Spleen (tissue), 11 donors: ENCODE results near the gene SDCBP2. TPM values are rescaled to one million over a fixed set of nuclear protein-coding genes. Genes with fewer than 3 reads are reported as not detected.

Experiments used
- DNase-seq: peaks from one replicate; pipeline ENCODE4 v3.0.0-alpha.2; 2020
- H3K27ac ChIP-seq, 8 donors: fragments of 200-600 bp; sonication (generic) in 7 of 8; 1 replicate in 4 of 8; 2 replicates in 4 of 8; pipeline versions ENCODE4 v1.5.0 to v1.8.0; 2016 to 2021; ENCODE audit warnings: inconsistent platforms in 4 of 8, mild to moderate bottlenecking in 4 of 8, moderate library complexity in 1 of 8
- H3K27me3 ChIP-seq, 7 donors: fragments of 200-600 bp; sonication (generic) in 6 of 7; replicated peaks in 1 of 7; 1 replicate in 4 of 7; 2 replicates in 3 of 7; pipeline versions ENCODE4 v1.5.0 to v1.8.0; 2016 to 2021; ENCODE audit warnings: inconsistent platforms in 3 of 7, mild to moderate bottlenecking in 1 of 7
- H3K36me3 ChIP-seq, 6 donors: fragments of 200-600 bp; sonication (generic) in 5 of 6; 1 replicate in 4 of 6; 2 replicates in 2 of 6; pipeline versions ENCODE4 v1.5.0 to v1.8.0; 2016 to 2021; ENCODE audit warnings: inconsistent platforms in 2 of 6
- H3K4me1 ChIP-seq, 6 donors: fragments of 200-600 bp; sonication (generic) in 5 of 6; 1 replicate in 3 of 6; 2 replicates in 3 of 6; pipeline versions ENCODE4 v1.5.0 to v1.8.0; 2016 to 2021; ENCODE audit warnings: inconsistent platforms in 3 of 6
- H3K4me3 ChIP-seq, 8 donors: fragments of 200-600 bp; sonication (generic) in 7 of 8; 1 replicate in 4 of 8; 2 replicates in 4 of 8; pipeline versions ENCODE4 v1.5.0 to v1.8.0; 2016 to 2021; ENCODE audit warnings: inconsistent platforms in 4 of 8, mild to moderate bottlenecking in 4 of 8, moderate library complexity in 2 of 8
- H3K9me3 ChIP-seq, 8 donors: fragments of 200-600 bp; sonication (generic) in 7 of 8; 1 replicate in 4 of 8; 2 replicates in 4 of 8; pipeline versions ENCODE4 v1.5.0 to v1.8.0; 2016 to 2021; ENCODE audit warnings: inconsistent platforms in 4 of 8
- POLR2A ChIP-seq, 3 donors: fragments of 450-650 bp; IDR thresholded peaks; one replicate each; pipeline ENCODE4 v1.5.1; 2017; ENCODE audit warnings: antibody characterized with exemption in 3 of 3, mild to moderate bottlenecking in 1 of 3
- POLR2AphosphoS5 ChIP-seq, 3 donors: sonication (generic); formaldehyde crosslinking; IDR thresholded peaks; one replicate each; pipeline ENCODE4 v1.5.1; 2017; ENCODE audit warnings: antibody characterized with exemption in 3 of 3
- WGBS, 5 donors: extraction: QIAGEN DNeasy Blood & Tissue Kit in 3 of 5; methylation state at CpG; one replicate each; pipeline versions ENCODE4 v1.1.5 to v1.1.7; 2013 to 2018; 5-methylcytosine and 5-hydroxymethylcytosine counted together
- intact Hi-C: fragments of 100-400 bp; cut with DNase I; formaldehyde crosslinking; loops from one replicate; pipeline ENCODE4 v1.15.0; 2023; ENCODE audit warnings: low total_unique reads
- polyA plus RNA-seq, 3 donors: library from polyadenylated mRNA; stranded (reverse); fragments of 200-250 nt; gene quantifications; one replicate each; pipeline ENCODE4 v1.2.1, GENCODE V29; 2013
- total RNA-seq, 7 donors: library from RNA; depleted of rRNA in 3 of 7; stranded (reverse); fragments of >200 nt in 3 of 7; fragmentation: NEBNext Ultra II Directional in 4 of 7; extraction: Animal tissue kit (Norgen Biotek cat#: 25700) in 4 of 7; gene quantifications; one replicate each; pipeline versions ENCODE4 v1.1.0 to v1.2.1, GENCODE V29; 2016 to 2021
- TF ChIP-seq, protein P1 (sequence below), 11 experiments: fragments of 200-600 bp in 7 of 11; fragments of 450-650 bp in 4 of 11; sonication (generic) in 4 of 11; IDR thresholded peaks in 8 of 11; conservative IDR thresholded peaks in 3 of 11; 1 replicate in 7 of 11; 2 replicates in 4 of 11; pipeline versions ENCODE4 v1.4.0 to v1.8.0; 2016 to 2021; ENCODE audit warnings: antibody characterized with exemption in 11 of 11, inconsistent platforms in 4 of 11, mild to moderate bottlenecking in 1 of 11
- donor health status: healthy with polysubstance abuse.
- donor health status: DM: no; HTN: no; CAD: no; lungs with moderate emphysema.
- donor health status: DM: no; HTN: no; CAD: no.
- donor health status: Bipolar disorder and iron deficiency.
- donor health status: healthy.
- donor health status: DM: no; HTN: no; CAD: no.
- donor health status: DM: yes; HTN: yes; CAD: no.

SDCBP2 gene
- total and polyA plus RNA-seq, 10 donors: 2.0 to 7.1 (median 3.3) TPM

DNA sequence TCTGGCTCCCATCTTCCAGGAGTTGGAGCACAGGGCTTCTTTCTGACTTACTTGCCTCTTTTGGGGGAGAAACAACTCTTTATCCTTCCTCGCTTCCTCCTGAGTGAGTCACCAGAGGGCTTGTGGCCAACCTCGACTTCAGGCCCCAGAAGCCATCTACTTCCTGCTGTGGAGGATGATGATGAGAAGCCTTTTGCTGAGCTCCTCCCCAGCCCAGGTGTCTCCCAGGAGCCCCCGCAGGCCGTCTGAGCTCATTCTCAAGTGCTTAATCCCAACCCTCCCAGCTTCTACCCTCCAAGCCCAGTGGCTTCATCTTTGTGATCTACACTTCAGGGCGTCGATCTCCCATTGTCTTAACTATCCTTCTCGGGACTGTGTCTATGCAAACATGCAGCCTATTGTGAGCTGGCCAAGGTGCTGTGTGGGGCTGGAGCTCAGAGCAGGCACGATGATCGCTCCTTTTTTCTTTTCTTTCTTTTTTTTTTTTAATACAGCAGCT lies 27.9 kb downstream of the SDCBP2 start:
- Histone ChIP-seq H3K27ac (no peak overlapping the region), H3K36me3 (peaks cover 0 to 16% (median 0%) of the 10 kb centered on the region in 6 donors), H3K4me1 (no peaks in the 10 kb centered on the region), H3K4me3 (no peak overlapping the region), H3K27me3 (no peaks in the 10 kb centered on the region), H3K9me3 (no peaks in the 10 kb centered on the region)
- TF ChIP-seq, protein P1, sequence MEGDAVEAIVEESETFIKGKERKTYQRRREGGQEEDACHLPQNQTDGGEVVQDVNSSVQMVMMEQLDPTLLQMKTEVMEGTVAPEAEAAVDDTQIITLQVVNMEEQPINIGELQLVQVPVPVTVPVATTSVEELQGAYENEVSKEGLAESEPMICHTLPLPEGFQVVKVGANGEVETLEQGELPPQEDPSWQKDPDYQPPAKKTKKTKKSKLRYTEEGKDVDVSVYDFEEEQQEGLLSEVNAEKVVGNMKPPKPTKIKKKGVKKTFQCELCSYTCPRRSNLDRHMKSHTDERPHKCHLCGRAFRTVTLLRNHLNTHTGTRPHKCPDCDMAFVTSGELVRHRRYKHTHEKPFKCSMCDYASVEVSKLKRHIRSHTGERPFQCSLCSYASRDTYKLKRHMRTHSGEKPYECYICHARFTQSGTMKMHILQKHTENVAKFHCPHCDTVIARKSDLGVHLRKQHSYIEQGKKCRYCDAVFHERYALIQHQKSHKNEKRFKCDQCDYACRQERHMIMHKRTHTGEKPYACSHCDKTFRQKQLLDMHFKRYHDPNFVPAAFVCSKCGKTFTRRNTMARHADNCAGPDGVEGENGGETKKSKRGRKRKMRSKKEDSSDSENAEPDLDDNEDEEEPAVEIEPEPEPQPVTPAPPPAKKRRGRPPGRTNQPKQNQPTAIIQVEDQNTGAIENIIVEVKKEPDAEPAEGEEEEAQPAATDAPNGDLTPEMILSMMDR (IDR thresholded peaks at IDR 0.05 in 8 of 11, conservative IDR thresholded peaks at IDR 0.05 in 3 of 11): no peak
- TF ChIP-seq POLR2AphosphoS5 (IDR thresholded peaks at IDR 0.05) (no peak), POLR2A (IDR thresholded peaks at IDR 0.05) (no peak)
- 60 to 66% (median 62%) methylated on average over 9 of the region's 9 CpGs for WGBS, 5 donors
- intact Hi-C loops: no loop called here
- peak; percentile 34 for DNase-seq

DNA sequence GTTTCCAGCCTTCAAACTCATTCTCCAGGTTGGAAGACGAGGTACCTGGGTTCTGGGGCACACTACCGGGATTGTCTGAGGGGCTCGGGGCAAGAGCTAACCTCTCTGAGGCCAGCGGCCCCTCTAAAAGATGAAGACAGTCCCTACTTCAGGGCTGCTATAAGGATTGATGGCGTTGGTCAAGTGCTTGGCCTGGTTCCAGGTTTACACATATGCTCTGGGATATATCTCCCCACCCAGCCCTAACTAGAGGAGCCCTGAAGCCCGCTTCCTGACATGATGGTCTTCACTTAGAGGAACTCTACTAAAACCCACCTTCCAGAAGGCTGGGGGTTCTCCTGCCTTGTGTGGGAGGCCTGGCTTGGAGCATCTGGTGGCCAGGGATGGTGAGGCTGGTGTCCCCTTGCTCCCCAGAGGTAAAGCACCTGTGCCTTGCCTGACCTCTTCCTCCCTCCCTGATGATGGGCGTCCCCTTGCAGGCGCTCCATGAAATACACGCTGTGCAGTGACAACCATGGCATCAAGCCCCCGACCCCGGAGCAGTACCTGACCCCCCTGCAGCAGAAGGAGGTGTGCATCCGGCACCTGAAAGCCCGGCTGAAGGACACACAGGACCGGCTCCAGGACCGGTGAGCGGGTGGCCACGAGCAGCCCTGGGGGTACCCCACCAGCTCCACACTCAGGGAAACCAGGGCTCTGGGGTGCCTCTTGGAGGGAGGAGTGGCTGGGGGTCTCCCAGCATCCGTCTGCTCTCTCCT lies 28.7 kb downstream of the SDCBP2 start:
- Histone ChIP-seq H3K27ac (no peak overlapping the region), H3K27me3 (no peaks in the 10 kb centered on the region), H3K9me3 (no peaks in the 10 kb centered on the region), H3K4me1 (no peaks in the 10 kb centered on the region), H3K36me3 (peaks cover 0 to 8% (median 0%) of the 10 kb centered on the region in 6 donors), H3K4me3 (no peak overlapping the region)
- DNase-seq: peak; percentile 48
- intact Hi-C loops: no loop called here
- 89 to 93% (median 91%) methylated on average over 15 to 18 of the region's 18 CpGs for whole genome bisulfite sequencing, 5 donors
- TF ChIP-seq POLR2AphosphoS5 (IDR thresholded peaks at IDR 0.05) (no peak), POLR2A (IDR thresholded peaks at IDR 0.05) (no peak)
- TF ChIP-seq, protein P1 (IDR thresholded peaks at IDR 0.05 in 8 of 11, conservative IDR thresholded peaks at IDR 0.05 in 3 of 11): no peak

DNA sequence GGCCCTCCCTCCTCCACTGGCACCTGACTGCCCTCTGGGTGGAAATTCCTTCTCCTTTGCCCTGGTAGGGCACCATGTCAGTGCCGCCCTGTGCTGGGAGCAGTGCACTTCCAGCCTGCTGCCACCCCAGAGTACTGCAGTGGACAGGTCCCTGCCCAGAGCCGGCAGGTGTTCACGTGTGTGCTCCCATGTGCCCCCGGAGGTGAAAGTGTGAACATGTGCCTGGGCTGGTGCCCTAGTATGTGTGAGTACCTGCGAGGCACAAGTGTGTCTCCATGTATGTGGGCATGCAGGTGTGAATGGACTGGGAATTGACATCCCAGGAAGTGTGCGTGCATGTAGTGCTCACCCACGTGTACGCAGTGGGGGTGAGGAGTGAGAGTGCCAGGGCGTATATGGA lies 29.4 kb downstream of the SDCBP2 start:
- H3K4me3 ChIP-seq: no peak overlapping the region
- DNase-seq: peak; percentile 36
- no peaks in the 10 kb centered on the region for H3K27me3 ChIP-seq
- intact Hi-C loops: no loop called here
- H3K4me1 ChIP-seq: no peaks in the 10 kb centered on the region
- no peaks in the 10 kb centered on the region for H3K9me3 ChIP-seq
- peaks cover 0 to under 1% (median 0%) of the 10 kb centered on the region in 6 donors for H3K36me3 ChIP-seq
- H3K27ac ChIP-seq: no peak overlapping the region
- 86 to 100% (median 89%) methylated on average over 3 to 9 of the region's 9 CpGs for WGBS, 5 donors
- TF ChIP-seq, protein P1 (IDR thresholded peaks at IDR 0.05 in 8 of 11, conservative IDR thresholded peaks at IDR 0.05 in 3 of 11): peak in 1 of 11 experiments; percentile 15
- TF ChIP-seq POLR2AphosphoS5 (IDR thresholded peaks at IDR 0.05) (no peak), POLR2A (IDR thresholded peaks at IDR 0.05) (no peak)

DNA sequence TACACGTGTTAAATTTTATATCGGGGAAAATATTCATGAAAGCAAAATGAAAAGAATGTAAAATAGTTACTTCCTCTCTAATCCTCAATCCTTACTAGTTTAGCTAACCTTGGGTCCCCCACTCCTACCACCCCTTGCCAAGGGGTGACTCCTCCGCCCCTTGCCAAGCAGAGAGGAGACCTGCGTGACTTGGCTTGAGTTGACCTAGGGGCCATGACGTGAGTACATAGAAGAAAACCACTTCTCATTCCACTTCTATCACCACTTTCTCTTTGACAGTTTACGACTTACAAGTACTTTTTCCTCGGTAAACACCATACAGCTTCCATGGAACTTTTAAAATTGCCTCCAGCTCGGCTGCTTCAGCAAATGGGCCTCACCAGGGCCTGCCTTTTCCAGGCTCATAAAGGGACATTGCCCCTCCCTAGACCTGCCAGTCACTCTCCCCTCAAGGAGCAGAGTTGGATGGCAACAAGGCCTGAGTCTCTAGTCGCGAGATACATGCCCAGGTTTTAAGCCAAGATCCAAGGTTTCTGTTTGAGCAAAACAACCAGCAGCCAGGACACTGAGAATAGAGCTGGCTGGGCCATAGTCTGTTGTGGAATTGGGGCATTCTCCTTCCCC lies 29.9 kb downstream of the SDCBP2 start:
- Histone ChIP-seq H3K36me3 (no peaks in the 10 kb centered on the region), H3K27ac (no peak overlapping the region), H3K27me3 (no peaks in the 10 kb centered on the region), H3K9me3 (no peaks in the 10 kb centered on the region), H3K4me3 (no peak overlapping the region), H3K4me1 (no peaks in the 10 kb centered on the region)
- DNase-seq: no peak
- TF ChIP-seq, protein P1 (IDR thresholded peaks at IDR 0.05 in 8 of 11, conservative IDR thresholded peaks at IDR 0.05 in 3 of 11): no peak
- TF ChIP-seq POLR2A (IDR thresholded peaks at IDR 0.05) (no peak), POLR2AphosphoS5 (IDR thresholded peaks at IDR 0.05) (no peak)
- 86 to 90% (median 87%) methylated on average over 10 of the region's 10 CpGs for WGBS, 5 donors
- intact Hi-C loops: no loop called here
